H1 (cell line): ENCODE measurements around the gene UVSSA. TPM values are rescaled to one million over a fixed set of nuclear protein-coding genes. Genes with fewer than 3 reads are reported as not detected.

Experiments
- CTCF ChIA-PET: fragments of 300-600 bp; sonication (Branson Sonifier 250); formaldehyde crosslinking; loops from one replicate; lab custom pipeline; 2021; ENCODE audit not compliant: partially characterized antibody; lab: Charles Lee
- POLR2A ChIA-PET: fragments of 300-600 bp; sonication (Branson Sonifier 250); formaldehyde crosslinking; loops from one replicate; lab custom pipeline; 2021; ENCODE audit warnings: inconsistent platforms; ENCODE audit not compliant: partially characterized antibody; lab: Charles Lee
- DNase-seq, 2 experiments: peaks; one replicate each; pipeline versions ENCODE4 v3.0.0 to v3.0.0-alpha.2; 2010 to 2022; ENCODE audit warnings: low spot score in 2 of 2, low read depth in 1 of 2, mixed read lengths in 1 of 2
- FAIRE-seq: peaks from 2 replicates; lab custom pipeline; 2011; peaks lifted over from hg19 to GRCh38; lab: Jason Lieb, UNC
- H2AFZ ChIP-seq: 2 replicates; pipeline ENCODE4 v1.8.1; 2012; ENCODE audit warnings: low read length, inconsistent platforms
- H2AK5ac ChIP-seq: 2 replicates; pipeline ENCODE4 v1.6.1; 2013; ENCODE audit warnings: low read depth, low read length
- H2BK120ac ChIP-seq: replicated peaks from 2 replicates; pipeline ENCODE3; 2013; ENCODE audit warnings: low read depth, low read length, inconsistent platforms
- H2BK12ac ChIP-seq: 2 replicates; pipeline ENCODE4 v1.6.1; 2013; ENCODE audit warnings: low read depth, low read length
- H2BK15ac ChIP-seq: 2 replicates; pipeline ENCODE4 v1.6.1; 2013; ENCODE audit warnings: low read length
- H2BK20ac ChIP-seq: 2 replicates; pipeline ENCODE4 v1.6.1; 2013; ENCODE audit warnings: low read length
- H2BK5ac ChIP-seq: 2 replicates; pipeline ENCODE4 v1.6.1; 2013; ENCODE audit warnings: low read depth, low read length
- H3K14ac ChIP-seq: 2 replicates; pipeline ENCODE4 v1.6.1; 2013; ENCODE audit warnings: inconsistent platforms; ENCODE audit not compliant: insufficient read length
- H3K18ac ChIP-seq: 2 replicates; pipeline ENCODE4 v1.6.1; 2013; ENCODE audit warnings: low read length; ENCODE audit errors: extremely low read depth
- H3K23ac ChIP-seq: 2 replicates; pipeline ENCODE4 v1.6.1; 2013; ENCODE audit warnings: inconsistent platforms; ENCODE audit not compliant: insufficient read length
- H3K23me2 ChIP-seq: 2 replicates; pipeline ENCODE4 v1.6.1; 2013; ENCODE audit warnings: low read depth, low read length
- H3K27ac ChIP-seq: 2 replicates; pipeline ENCODE4 v1.6.1; 2011; ENCODE audit warnings: low read depth, low read length, inconsistent platforms
- H3K27me3 ChIP-seq, 4 experiments: replicated peaks in 1 of 4; 1 replicate in 1 of 4; 2 replicates in 3 of 4; pipeline versions ENCODE4 v1.6.1 to v1.8.1; 2011 to 2013; ENCODE audit warnings: low read length in 3 of 4, mild to moderate bottlenecking in 3 of 4, inconsistent platforms in 2 of 4, mixed read lengths in 2 of 4, moderate library complexity in 1 of 4; ENCODE audit not compliant: control insufficient read depth in 3 of 4, insufficient read depth in 3 of 4; ENCODE audit errors: extremely low read depth in 1 of 4
- H3K36me3 ChIP-seq, 4 experiments: 2 replicates each; pipeline versions ENCODE4 v1.6.1 to v1.8.1; 2011 to 2013; ENCODE audit warnings: mild to moderate bottlenecking in 4 of 4, low read length in 3 of 4, moderate library complexity in 2 of 4, control low read depth in 1 of 4, inconsistent platforms in 1 of 4; ENCODE audit not compliant: insufficient read depth in 4 of 4, control insufficient read depth in 2 of 4
- H3K4ac ChIP-seq: replicated peaks from 2 replicates; pipeline ENCODE3; 2013; ENCODE audit warnings: low read length, low read depth, mixed read lengths, inconsistent platforms; ENCODE audit not compliant: insufficient read length
- H3K4me1 ChIP-seq, 4 experiments: replicated peaks in 1 of 4; 1 replicate in 1 of 4; 2 replicates in 3 of 4; pipeline versions ENCODE4 v1.6.1 to v1.8.1; 2011 to 2013; ENCODE audit warnings: low read length in 3 of 4, inconsistent platforms in 2 of 4, mixed read lengths in 1 of 4; ENCODE audit not compliant: insufficient read depth in 4 of 4, control insufficient read depth in 3 of 4
- H3K4me2 ChIP-seq, 2 experiments: 2 replicates each; pipeline versions ENCODE4 v1.6.1 to v1.8.1; 2011 to 2013; ENCODE audit warnings: low read depth in 2 of 2, low read length in 2 of 2, control low read depth in 1 of 2, inconsistent platforms in 1 of 2, mild to moderate bottlenecking in 1 of 2; ENCODE audit not compliant: insufficient read depth in 1 of 2
- H3K4me3 ChIP-seq, 4 experiments: fragments of 200-600, 300-600 bp in 1 of 4; sonication (generic), shearing (Covaris generic), sonication (Bioruptor Twin) in 1 of 4; 2 replicates each; pipeline versions ENCODE4 v1.5.1 to v1.8.1; 2011 to 2016; ENCODE audit warnings: low read length in 4 of 4, low read depth in 3 of 4, control low read depth in 2 of 4, inconsistent platforms in 2 of 4, mild to moderate bottlenecking in 2 of 4, mixed read lengths in 1 of 4, moderate library complexity in 1 of 4; ENCODE audit not compliant: insufficient read depth in 2 of 4; ENCODE audit errors: extremely low read depth in 1 of 4
- H3K56ac ChIP-seq: replicated peaks from 2 replicates; pipeline ENCODE3; 2013; ENCODE audit warnings: low read depth, mild to moderate bottlenecking, mixed read lengths, low read length, inconsistent platforms; ENCODE audit not compliant: insufficient read length
- H3K79me1 ChIP-seq: 2 replicates; pipeline ENCODE4 v1.6.1; 2013; ENCODE audit warnings: low read depth, low read length, control low read depth
- H3K79me2 ChIP-seq, 2 experiments: 2 replicates each; pipeline versions ENCODE4 v1.6.1 to v1.8.1; 2012 to 2013; ENCODE audit warnings: low read length in 2 of 2, mild to moderate bottlenecking in 2 of 2, inconsistent platforms in 1 of 2; ENCODE audit not compliant: insufficient read depth in 2 of 2, control insufficient read depth in 1 of 2
- H3K9ac ChIP-seq, 4 experiments: replicated peaks in 1 of 4; 1 replicate in 1 of 4; 2 replicates in 3 of 4; pipeline versions ENCODE4 v1.6.1 to v1.8.1; 2011 to 2013; ENCODE audit warnings: low read depth in 3 of 4, low read length in 3 of 4, control low read depth in 2 of 4, mild to moderate bottlenecking in 2 of 4, moderate library complexity in 2 of 4, inconsistent platforms in 1 of 4; ENCODE audit errors: extremely low read depth in 1 of 4
- H3K9me3 ChIP-seq, 2 experiments: 2 replicates each; pipeline versions ENCODE4 v1.6.1 to v1.8.1; 2012 to 2013; ENCODE audit warnings: mild to moderate bottlenecking in 2 of 2, moderate library complexity in 2 of 2, control low read depth in 1 of 2, inconsistent platforms in 1 of 2, low read depth in 1 of 2, low read length in 1 of 2, mixed read lengths in 1 of 2; ENCODE audit not compliant: insufficient read depth in 2 of 2
- H4K20me1 ChIP-seq, 2 experiments: replicated peaks in 1 of 2; 2 replicates each; pipeline versions ENCODE3 to v1.8.1; 2011 to 2013; ENCODE audit warnings: inconsistent platforms in 2 of 2, low read length in 2 of 2, mild to moderate bottlenecking in 1 of 2; ENCODE audit not compliant: insufficient read depth in 2 of 2, control insufficient read depth in 1 of 2
- H4K5ac ChIP-seq: 2 replicates; pipeline ENCODE4 v1.6.1; 2013; ENCODE audit warnings: low read length, low read depth, mixed read lengths, inconsistent platforms; ENCODE audit not compliant: insufficient read length
- H4K8ac ChIP-seq: 2 replicates; pipeline ENCODE4 v1.8.0; 2013; ENCODE audit warnings: mild to moderate bottlenecking, moderate library complexity, low read length, inconsistent platforms; ENCODE audit not compliant: insufficient read depth; ENCODE audit errors: extremely low read depth
- H4K91ac ChIP-seq: replicated peaks from 2 replicates; pipeline ENCODE3; 2013; ENCODE audit warnings: low read length, mixed read lengths, inconsistent platforms; ENCODE audit not compliant: insufficient read length
- CHD1 ChIP-seq: IDR thresholded peaks from 2 replicates; pipeline ENCODE4 v1.6.1; 2012; ENCODE audit warnings: low read depth, low read length, improper control_type of control experiment
- EZH2 ChIP-seq: fragments of 200-600 bp; sonication (generic); IDR thresholded peaks from 2 replicates; pipeline ENCODE4 v1.7.1; 2012; ENCODE audit warnings: low read depth, mild to moderate bottlenecking, moderate library complexity, low read length, inconsistent platforms; ENCODE audit not compliant: severe bottlenecking
- GABPA ChIP-seq: IDR thresholded peaks from 2 replicates; pipeline ENCODE4 v1.6.1; 2011; ENCODE audit warnings: mild to moderate bottlenecking, low read length, moderate library complexity, borderline replicate concordance; ENCODE audit not compliant: insufficient read depth
- HDAC2 ChIP-seq, 2 experiments: fragments of 300-600 bp in 1 of 2; sonication (generic) in 1 of 2; IDR thresholded peaks; 2 replicates each; pipeline ENCODE4 v1.6.1; 2011 to 2012; ENCODE audit warnings: low read depth in 2 of 2, low read length in 2 of 2, mild to moderate bottlenecking in 2 of 2, moderate library complexity in 2 of 2, borderline replicate concordance in 1 of 2, inconsistent platforms in 1 of 2
- POU5F1 ChIP-seq: IDR thresholded peaks from 2 replicates; pipeline ENCODE4 v1.6.1; 2011; ENCODE audit warnings: low read depth, mild to moderate bottlenecking, low read length, moderate library complexity
- RBBP5 ChIP-seq: IDR thresholded peaks from 2 replicates; pipeline ENCODE4 v1.7.1; 2012; ENCODE audit warnings: low read depth, mild to moderate bottlenecking, inconsistent platforms, low read length, moderate library complexity, borderline replicate concordance
- TAF7 ChIP-seq: optimal IDR thresholded peaks from 2 replicates; pipeline ENCODE3; 2011; ENCODE audit warnings: low read depth, mild to moderate bottlenecking, inconsistent platforms, low read length, moderate library complexity, borderline replicate concordance
- TCF12 ChIP-seq: IDR thresholded peaks from 2 replicates; pipeline ENCODE4 v1.6.1; 2011; ENCODE audit warnings: low read depth, mild to moderate bottlenecking, low read length
- WGBS, 2 experiments: shearing (Covaris generic) in 1 of 2; methylation state at CpG; one replicate each; pipeline versions ENCODE4 v1.1.6 to v1.1.7; 2013 to 2015; ENCODE audit warnings: low lambda C conversion rate in 2 of 2, mixed read lengths in 2 of 2, inconsistent platforms in 1 of 2, low coverage in 1 of 2, missing lambda C conversion rate in 1 of 2; ENCODE audit not compliant: insufficient replicate concordance in 2 of 2, insufficient coverage in 1 of 2, insufficient read length in 1 of 2; ENCODE audit errors: extremely low coverage in 1 of 2, missing lambda C conversion rate in 1 of 2; 5-methylcytosine and 5-hydroxymethylcytosine counted together
- polyA plus RNA-seq, 7 experiments: library from polyadenylated mRNA; depleted of rRNA in 3 of 7; stranded (reverse) in 5 of 7; unstranded in 2 of 7; fragments of >200 nt in 5 of 7; fragments of 200-250 nt in 2 of 7; gene quantifications; 1 replicate in 5 of 7; 2 replicates in 1 of 7; 4 replicates in 1 of 7; pipeline versions ENCODE4 v1.2.1 to v1.2.3, GENCODE V29; 2011 to 2013; ENCODE audit warnings: missing spikeins in 2 of 7, mixed read lengths in 2 of 7
- total RNA-seq: library from RNA; stranded (reverse); fragmentation: NEBNext Ultra II Directional; extraction: Animal tissue kit (Norgen Biotek cat#: 25700); gene quantifications from 2 replicates; pipeline ENCODE4 v1.2.1, GENCODE V29; 2021
- TF ChIP-seq, protein P1 (sequence below), 3 experiments: IDR thresholded peaks; 1 replicate in 2 of 3; 2 replicates in 1 of 3; pipeline versions ENCODE4 v1.5.1 to v1.6.1; 2011; ENCODE audit warnings: low read length in 3 of 3, mild to moderate bottlenecking in 3 of 3, inconsistent platforms in 2 of 3, low read depth in 1 of 3, moderate library complexity in 1 of 3; ENCODE audit not compliant: insufficient read depth in 1 of 3; ENCODE audit errors: control extremely low read depth in 1 of 3

The UVSSA gene
- total and polyA plus RNA-seq, 2 of the 8 experiments (the other 6 are each of a cell fraction or from before 2014, with no cell fraction given) = 14.5 to 19.4 TPM

DNA sequence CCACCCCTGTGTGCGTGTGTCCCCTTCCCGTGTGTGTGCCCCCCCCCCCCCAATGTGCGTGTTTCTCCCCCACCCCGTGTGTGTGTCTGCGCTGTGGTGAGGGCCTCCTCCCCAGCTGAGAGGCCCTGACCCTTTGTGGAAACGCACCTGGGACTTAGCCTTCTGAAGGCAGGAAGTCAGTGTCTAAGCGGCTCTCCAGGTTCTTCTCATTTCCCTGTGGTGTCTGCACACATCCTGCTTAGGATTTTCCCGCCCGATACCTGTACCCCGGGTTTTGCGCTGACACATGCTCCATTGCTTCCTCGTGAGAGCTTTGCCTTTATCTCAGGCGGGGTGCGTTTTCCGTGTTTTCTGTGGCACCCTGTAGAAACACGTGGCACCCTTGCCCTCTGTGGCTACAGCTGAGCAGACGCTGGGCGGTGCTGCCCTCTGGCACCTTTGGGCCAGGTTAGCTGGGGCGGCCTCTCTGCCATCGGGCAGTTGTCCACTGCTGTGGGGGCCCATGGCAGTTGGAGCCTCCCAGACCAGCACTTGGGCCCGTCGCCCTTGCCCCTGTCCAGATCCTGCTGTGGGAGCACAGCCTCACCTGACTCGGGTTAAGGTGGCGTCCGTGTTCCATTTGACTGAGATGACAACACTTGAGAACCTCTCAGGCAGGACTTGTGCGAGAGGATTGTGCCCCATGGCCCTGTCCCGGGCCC, 31.0 kb upstream of the UVSSA start:
- Histone ChIP-seq H3K9me3 (no peaks in the 10 kb centered on the region), H2BK15ac (no peak overlapping the region), H4K20me1 (peaks cover 8 to 36% of the 10 kb centered on the region in 2 experiments), H3K27me3 (no peaks in the 10 kb centered on the region), H2AFZ (no peak overlapping the region), H2BK12ac (no peak overlapping the region), H3K79me2 (peaks cover 0 to 23% of the 10 kb centered on the region in 2 experiments; a peak in 3 of 4 replicates), H2BK20ac (no peak overlapping the region), H3K14ac (no peak overlapping the region), H4K8ac (no peak overlapping the region), H2AK5ac (no peak overlapping the region), H4K5ac (no peak overlapping the region), H3K9ac (no peak overlapping the region), H3K4me3 (no peak overlapping the region), H3K56ac (no peak overlapping the region), H2BK120ac (no peak overlapping the region), H3K79me1 (peaks cover 11% of the 10 kb centered on the region), H3K27ac (no peak overlapping the region), H3K4me1 (no peaks in the 10 kb centered on the region), H3K18ac (no peak overlapping the region), H3K4ac (no peak overlapping the region), H3K23ac (no peak overlapping the region), H3K23me2 (no peaks in the 10 kb centered on the region), H2BK5ac (no peak overlapping the region), H3K36me3 (peaks cover 18 to 49% (median 38%) of the 10 kb centered on the region in 4 experiments), H3K4me2 (no peak overlapping the region), H4K91ac (no peak overlapping the region)
- WGBS, 2 experiments = 92% methylated on average over 22 of the region's 27 CpGs; no CpG with 5 or more reads in 1 of the 2 experiments
- ChIA-PET POLR2A (interaction anchor here (0.7 to 2.3 kb wide), 3 partner anchors 11 to 466 kb away, joined by 3 to 6 read pairs (median 3); no protein-coding TSS in a partner anchor), CTCF (interaction anchor here (1.3 kb wide), 1 partner anchor 37 kb away, joined by 3 read pairs; no protein-coding TSS in a partner anchor)
- FAIRE-seq (no peak), DNase-seq (no peak)
- TF ChIP-seq TAF7 (no peak), POU5F1 (no peak), HDAC2 (IDR thresholded peaks at IDR 0.05; ENCODE audit: borderline replicate concordance in 1 of 2, low read depth in 2 of 2, low read length in 2 of 2) (no peak), EZH2 (no peak), TCF12 (no peak), RBBP5 (no peak), GABPA (no peak), CHD1 (no peak)
- TF ChIP-seq, protein P1, sequence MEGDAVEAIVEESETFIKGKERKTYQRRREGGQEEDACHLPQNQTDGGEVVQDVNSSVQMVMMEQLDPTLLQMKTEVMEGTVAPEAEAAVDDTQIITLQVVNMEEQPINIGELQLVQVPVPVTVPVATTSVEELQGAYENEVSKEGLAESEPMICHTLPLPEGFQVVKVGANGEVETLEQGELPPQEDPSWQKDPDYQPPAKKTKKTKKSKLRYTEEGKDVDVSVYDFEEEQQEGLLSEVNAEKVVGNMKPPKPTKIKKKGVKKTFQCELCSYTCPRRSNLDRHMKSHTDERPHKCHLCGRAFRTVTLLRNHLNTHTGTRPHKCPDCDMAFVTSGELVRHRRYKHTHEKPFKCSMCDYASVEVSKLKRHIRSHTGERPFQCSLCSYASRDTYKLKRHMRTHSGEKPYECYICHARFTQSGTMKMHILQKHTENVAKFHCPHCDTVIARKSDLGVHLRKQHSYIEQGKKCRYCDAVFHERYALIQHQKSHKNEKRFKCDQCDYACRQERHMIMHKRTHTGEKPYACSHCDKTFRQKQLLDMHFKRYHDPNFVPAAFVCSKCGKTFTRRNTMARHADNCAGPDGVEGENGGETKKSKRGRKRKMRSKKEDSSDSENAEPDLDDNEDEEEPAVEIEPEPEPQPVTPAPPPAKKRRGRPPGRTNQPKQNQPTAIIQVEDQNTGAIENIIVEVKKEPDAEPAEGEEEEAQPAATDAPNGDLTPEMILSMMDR (IDR thresholded peaks at IDR 0.05; ENCODE audit: control extremely low read depth in 1 of 3, insufficient read depth in 1 of 3, low read depth in 1 of 3, low read length in 3 of 3) = no peak
